Esophagus muscularis mucosa (tissue), 4 donors: ENCODE data around the gene TNS1. TPM values are rescaled to one million over a fixed set of nuclear protein-coding genes. Genes with fewer than 3 reads are reported as not detected.
A peak's percentile ranks its signal among the peaks of the same experiment; 100 is the strongest.

ENCODE experiments used
- DNase-seq: peaks from one replicate; pipeline ENCODE4 v3.0.0-alpha.2; 2017; ENCODE audit errors: extremely low spot score
- H3K27ac ChIP-seq, 4 donors: fragments of 200-600 bp; sonication (generic); replicated peaks in 1 of 4; 1 replicate in 3 of 4; 2 replicates in 1 of 4; pipeline ENCODE4 v1.5.1; 2016 to 2019; ENCODE audit warnings: mild to moderate bottlenecking in 1 of 4
- H3K27me3 ChIP-seq, 4 donors: fragments of 200-600 bp; sonication (generic); one replicate each; pipeline versions ENCODE4 v1.5.1 to v1.6.0; 2016 to 2019
- H3K36me3 ChIP-seq, 4 donors: fragments of 200-600 bp; sonication (generic); one replicate each; pipeline ENCODE4 v1.5.1; 2016 to 2019
- H3K4me1 ChIP-seq, 4 donors: fragments of 200-600 bp; sonication (generic); one replicate each; pipeline ENCODE4 v1.5.1; 2016 to 2019
- H3K4me3 ChIP-seq, 4 donors: fragments of 200-600 bp; sonication (generic); 1 replicate in 2 of 4; 2 replicates in 2 of 4; pipeline ENCODE4 v1.5.1; 2016 to 2019; ENCODE audit warnings: mild to moderate bottlenecking in 4 of 4, moderate library complexity in 1 of 4
- H3K9me3 ChIP-seq, 4 donors: fragments of 200-600 bp; sonication (generic); 1 replicate in 3 of 4; 2 replicates in 1 of 4; pipeline ENCODE4 v1.5.1; 2016 to 2019
- CTCF ChIP-seq, 3 experiments: fragments of 200-600 bp in 2 of 3; fragments of 450-650 bp in 1 of 3; sonication (generic) in 2 of 3; IDR thresholded peaks; one replicate each; pipeline ENCODE4 v1.5.1; 2017 to 2019; ENCODE audit warnings: antibody characterized with exemption in 3 of 3, mild to moderate bottlenecking in 2 of 3, moderate library complexity in 1 of 3
- EP300 ChIP-seq: sonication (generic); formaldehyde crosslinking; IDR thresholded peaks from one replicate; pipeline ENCODE4 v1.6.1; 2017; ENCODE audit warnings: antibody characterized with exemption
- POLR2A ChIP-seq: fragments of 450-650 bp; IDR thresholded peaks from one replicate; pipeline ENCODE4 v1.6.1; 2017; ENCODE audit warnings: antibody characterized with exemption, moderate library complexity, mild to moderate bottlenecking, low read depth
- POLR2AphosphoS5 ChIP-seq, 2 donors: sonication (generic); formaldehyde crosslinking; IDR thresholded peaks; one replicate each; pipeline ENCODE4 v1.6.1; 2017; ENCODE audit warnings: antibody characterized with exemption in 2 of 2
- WGBS: methylation state at CpG from one replicate; pipeline ENCODE4 v1.1.5; 2018; 5-methylcytosine and 5-hydroxymethylcytosine counted together
- intact Hi-C: fragments of 100-400 bp; cut with DNase I; formaldehyde crosslinking; loops from one replicate; pipeline ENCODE4 v1.15.1; 2023
- total RNA-seq, 4 donors: library from RNA; depleted of rRNA; stranded (reverse); fragments of >200 nt; gene quantifications; one replicate each; pipeline versions ENCODE4 v1.1.0 to v1.2.1, GENCODE V29; 2016

TNS1 gene
- total RNA-seq, 4 donors from 2014 or later, result 1,001 to 2,170 (median 1,411) TPM

- no peaks in the 10 kb centered on the region for H3K27me3 ChIP-seq
- DNase-seq, result no peak
- H3K36me3 ChIP-seq, result peaks cover 70 to 95% (median 92%) of the 10 kb centered on the region in 4 donors
- 52% methylated on average over 3 of the region's 5 CpGs for WGBS
- no peak overlapping the region for H3K4me3 ChIP-seq
- H3K27ac ChIP-seq, result peak overlapping the region; percentile 52 to 82 (median 82)
- peaks cover 51 to 94% (median 78%) of the 10 kb centered on the region in 4 donors for H3K4me1 ChIP-seq
- intact Hi-C loops, result no loop called here
- no peak for TF ChIP-seq POLR2AphosphoS5 (IDR thresholded peaks at IDR 0.05)
- no peak for TF ChIP-seq EP300
- no peak for TF ChIP-seq POLR2A
- no peak for TF ChIP-seq CTCF (IDR thresholded peaks at IDR 0.05)
- no peaks in the 10 kb centered on the region for H3K9me3 ChIP-seq
Measured at GRCh38 chr2:217807753-217808152, 195.0 kb downstream of the TNS1 start.

- H3K36me3 ChIP-seq, result peaks cover 68 to 94% (median 92%) of the 10 kb centered on the region in 4 donors
- H3K4me1 ChIP-seq, result peaks cover 51 to 94% (median 82%) of the 10 kb centered on the region in 4 donors
- intact Hi-C loops, result no loop called here
- no peak overlapping the region for H3K4me3 ChIP-seq
- no peak for DNase-seq
- H3K27me3 ChIP-seq, result no peaks in the 10 kb centered on the region
- no peaks in the 10 kb centered on the region for H3K9me3 ChIP-seq
- WGBS, result 60% methylated on average over 3 of the region's 3 CpGs
- TF ChIP-seq POLR2AphosphoS5 (IDR thresholded peaks at IDR 0.05), result no peak
- TF ChIP-seq CTCF (IDR thresholded peaks at IDR 0.05), result no peak
- no peak for TF ChIP-seq POLR2A
- no peak for TF ChIP-seq EP300
- peak overlapping the region; percentile 76 to 82 (median 82) for H3K27ac ChIP-seq
Measured at GRCh38 chr2:217807025-217807424, 195.8 kb downstream of the TNS1 start.

- DNase-seq, result no peak
- peak overlapping the region; percentile 76 to 82 (median 82) for H3K27ac ChIP-seq
- no peak overlapping the region for H3K4me3 ChIP-seq
- TF ChIP-seq POLR2AphosphoS5 (IDR thresholded peaks at IDR 0.05) (no peak), POLR2A (no peak), CTCF (IDR thresholded peaks at IDR 0.05) (no peak), EP300 (no peak)
- intact Hi-C loops, result no loop called here
- 48% methylated on average over 3 of the region's 3 CpGs for WGBS
- no peaks in the 10 kb centered on the region for H3K9me3 ChIP-seq
- H3K36me3 ChIP-seq, result peaks cover 66 to 92% (median 92%) of the 10 kb centered on the region in 4 donors
- no peaks in the 10 kb centered on the region for H3K27me3 ChIP-seq
- peaks cover 57 to 96% (median 85%) of the 10 kb centered on the region in 4 donors for H3K4me1 ChIP-seq
Measured at GRCh38 chr2:217806482-217806765, 196.4 kb downstream of the TNS1 start.

GRCh38 chr2:217805668-217806481, 196.9 kb downstream of the TNS1 start:
- intact Hi-C loops, result no loop called here
- no peak for TF ChIP-seq EP300
- no peak for TF ChIP-seq CTCF (IDR thresholded peaks at IDR 0.05)
- peak in 1 of 2 donors; percentile 35 for TF ChIP-seq POLR2AphosphoS5 (IDR thresholded peaks at IDR 0.05)
- no peak for TF ChIP-seq POLR2A
- Histone ChIP-seq H3K4me1 (peaks cover 60 to 96% (median 88%) of the 10 kb centered on the region in 4 donors), H3K27me3 (no peaks in the 10 kb centered on the region), H3K4me3 (no peak overlapping the region), H3K36me3 (peaks cover 62 to 92% (median 91%) of the 10 kb centered on the region in 4 donors), H3K9me3 (no peaks in the 10 kb centered on the region), H3K27ac (peak overlapping the region; percentile 76 to 82 (median 82))
- WGBS, result 66% methylated on average over 4 of the region's 8 CpGs
- DNase-seq, result no peak
